HG02610 (cell line): ENCODE results near the gene MAPKAPK2.

Experiments used
- ATAC-seq: cut with Tn5 transposase; IDR thresholded peaks from one replicate; pipeline ENCODE4 v1.9.1; 2021; ENCODE audit warnings: mild to moderate bottlenecking, moderate library complexity; ENCODE audit not compliant: unreplicated experiment

MAPKAPK2 gene

DNA sequence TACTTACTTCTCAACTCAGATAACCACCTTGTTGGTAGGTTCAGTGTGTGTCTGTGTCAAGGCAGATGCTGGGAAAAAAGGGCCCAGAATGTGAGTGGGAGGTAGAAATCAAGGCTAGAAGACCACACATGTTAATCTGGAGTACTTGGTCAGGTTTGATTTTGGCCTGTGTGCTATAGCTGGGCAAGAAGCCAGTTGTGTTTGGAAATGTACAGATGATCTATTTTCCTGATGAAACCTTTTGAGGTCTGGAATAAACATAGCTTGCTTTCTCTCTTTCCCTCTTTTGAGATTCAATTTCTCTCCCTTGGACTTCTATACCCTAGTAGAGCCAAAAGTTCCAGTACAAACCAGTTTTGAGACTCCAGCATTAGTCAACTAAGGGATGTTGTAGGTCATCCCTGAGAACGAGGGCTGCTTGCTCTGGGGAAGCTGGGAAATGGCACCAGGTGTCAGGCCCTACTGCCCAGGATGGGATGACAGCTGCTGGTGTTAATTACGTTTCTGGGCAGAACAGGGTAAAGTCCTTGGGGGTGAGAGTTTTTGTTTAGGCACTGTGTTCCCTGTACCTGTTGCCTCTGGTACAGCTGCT is 15.8 kb downstream of the MAPKAPK2 start:
- no peak for ATAC-seq

DNA sequence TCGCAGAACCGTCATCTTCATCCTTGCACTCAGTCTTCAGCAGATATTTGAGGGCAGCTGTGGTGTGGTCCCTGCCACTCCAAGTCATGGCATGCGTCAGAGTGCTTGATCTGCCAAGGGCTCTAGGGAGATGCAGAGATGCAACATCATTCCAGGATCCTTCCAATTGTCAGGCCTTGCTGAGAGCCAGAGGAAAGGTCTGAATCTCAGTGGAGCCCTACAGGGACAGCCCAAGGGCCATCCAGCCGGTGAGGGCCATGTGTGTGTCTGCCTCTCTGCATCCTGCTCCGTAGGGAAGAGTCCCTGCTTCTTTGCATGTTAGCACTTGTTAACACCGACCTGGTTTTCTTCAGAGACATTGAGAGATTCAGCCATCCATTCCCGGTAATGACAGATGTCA is 17.6 kb downstream of the MAPKAPK2 start:
- no peak for ATAC-seq

- no peak for ATAC-seq
Observed at GRCh38 chr1:206702803-206703202, 18.1 kb downstream of the MAPKAPK2 start.

DNA sequence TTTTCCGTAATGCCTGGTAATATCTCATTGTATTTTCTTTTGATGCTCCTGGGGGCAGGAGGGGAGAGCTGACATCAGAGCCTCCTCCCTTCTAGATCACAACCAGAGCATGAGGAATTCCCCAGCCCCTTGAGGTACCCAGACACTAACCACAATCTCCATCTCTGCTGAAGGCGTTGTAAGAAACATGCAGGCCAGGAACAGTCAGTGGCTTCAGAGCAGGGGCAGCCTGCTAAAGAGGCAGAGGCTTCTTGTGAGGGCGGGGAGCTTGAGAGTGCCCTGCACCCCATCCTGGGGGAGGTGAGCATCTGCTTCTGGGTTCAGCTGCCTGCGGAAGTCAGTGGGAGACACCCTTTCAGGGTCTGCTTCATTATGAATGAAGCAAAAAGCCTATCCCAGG is 19.0 kb downstream of the MAPKAPK2 start:
- ATAC-seq = peak; percentile 60

DNA sequence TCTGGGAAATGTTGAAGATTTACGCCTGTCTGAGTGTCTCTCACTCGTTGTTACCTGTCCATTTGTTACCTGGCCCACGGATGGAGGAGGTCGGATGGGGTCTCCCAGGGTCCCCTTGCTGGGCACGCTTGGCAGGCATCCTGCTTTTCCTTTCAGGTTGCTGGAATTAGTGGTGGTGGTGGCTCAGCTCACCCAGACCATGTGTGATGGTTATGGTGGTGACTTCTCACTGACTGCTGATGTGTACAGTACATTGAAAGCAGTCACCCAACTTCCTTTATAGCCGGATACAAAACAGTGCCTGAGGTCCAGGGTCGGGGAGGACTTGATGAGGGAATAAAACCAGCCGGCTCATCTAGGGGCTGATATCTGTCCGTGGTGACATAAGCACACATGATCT is 19.5 kb downstream of the MAPKAPK2 start:
- ATAC-seq = no peak

GRCh38 chr1:206705191-206705590 is 20.5 kb downstream of the MAPKAPK2 start:
- no peak for ATAC-seq

GRCh38 chr1:206705726-206706297 is 21.1 kb downstream of the MAPKAPK2 start:
- ATAC-seq = no peak

GRCh38 chr1:206706298-206706791 is 21.6 kb downstream of the MAPKAPK2 start:
- ATAC-seq = no peak

- ATAC-seq = no peak
Observed at GRCh38 chr1:206706806-206707366, 22.2 kb downstream of the MAPKAPK2 start.

GRCh38 chr1:206708058-206708457 is 23.4 kb downstream of the MAPKAPK2 start:
- ATAC-seq = peak; percentile 30

- no peak for ATAC-seq
Observed at GRCh38 chr1:206708882-206709281, 24.2 kb downstream of the MAPKAPK2 start.

- ATAC-seq = no peak
Observed at GRCh38 chr1:206709322-206709721, 24.6 kb downstream of the MAPKAPK2 start.

DNA sequence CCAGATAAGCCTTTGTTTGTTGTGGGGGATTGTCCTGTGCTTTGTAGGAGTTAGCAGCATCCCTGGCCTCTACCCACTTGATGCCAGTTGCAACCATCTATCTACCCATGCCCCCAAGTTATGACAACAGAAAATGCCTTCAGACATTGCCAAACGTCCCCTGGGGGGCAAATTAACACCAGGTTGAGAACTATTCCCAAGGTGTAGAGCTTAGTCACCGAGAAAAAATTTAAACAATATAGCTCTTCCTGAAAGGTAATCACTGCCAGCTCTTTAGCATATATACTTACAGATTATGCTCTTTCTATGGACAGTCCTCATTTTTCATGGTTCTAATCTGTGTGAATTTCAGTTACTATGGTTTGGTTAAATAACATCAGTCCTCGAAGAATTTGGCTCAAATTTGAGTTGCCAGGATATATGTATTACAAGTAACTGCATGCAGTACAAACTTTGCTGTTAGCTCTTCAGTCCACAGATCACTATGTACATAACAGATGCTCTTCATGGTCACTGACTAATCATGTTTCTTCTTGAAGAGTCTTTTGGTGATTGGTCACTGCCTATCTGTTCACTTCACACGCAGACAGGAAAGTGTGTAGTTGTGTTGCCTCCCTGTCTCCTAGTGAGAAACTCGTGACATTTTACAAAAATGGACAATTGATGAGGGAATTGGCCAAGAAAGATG is 25.2 kb downstream of the MAPKAPK2 start:
- no peak for ATAC-seq

DNA sequence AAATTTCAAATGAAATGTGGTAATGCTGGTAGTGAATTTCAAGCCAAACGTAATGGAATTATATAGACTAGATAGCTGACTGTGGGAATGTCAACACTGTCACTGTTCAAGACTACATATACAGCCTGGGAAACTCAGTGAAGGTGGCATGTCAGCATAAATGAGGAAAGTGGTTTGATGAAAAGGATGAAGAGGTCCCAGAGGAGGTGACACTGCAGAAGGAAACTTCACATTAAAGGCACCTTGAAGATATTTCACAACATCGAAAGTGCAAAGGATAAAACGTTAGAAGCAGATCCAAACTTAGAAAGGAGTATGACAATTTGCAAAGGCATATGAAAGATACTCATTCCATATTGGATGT is 25.7 kb downstream of the MAPKAPK2 start:
- no peak for ATAC-seq

DNA sequence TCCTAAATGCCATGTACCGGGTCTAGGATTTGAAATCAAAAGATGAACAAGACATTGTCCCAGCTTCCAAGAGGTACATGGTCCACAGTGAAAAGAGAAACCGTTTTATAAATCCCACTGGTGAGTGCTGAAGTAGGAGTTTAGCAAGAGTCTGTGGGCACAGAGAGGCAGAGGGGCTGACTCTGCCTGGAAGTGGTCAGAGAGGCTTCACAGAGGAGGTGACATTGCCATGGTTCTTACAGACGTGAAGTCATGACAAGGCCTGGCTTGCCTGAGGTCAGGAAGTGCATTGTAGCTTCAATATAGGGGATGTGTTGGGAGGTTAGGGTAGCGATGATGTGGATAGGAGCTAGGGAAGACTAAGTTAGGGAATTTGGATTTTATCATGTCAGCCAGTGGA is 28.4 kb downstream of the MAPKAPK2 start:
- no peak for ATAC-seq

DNA sequence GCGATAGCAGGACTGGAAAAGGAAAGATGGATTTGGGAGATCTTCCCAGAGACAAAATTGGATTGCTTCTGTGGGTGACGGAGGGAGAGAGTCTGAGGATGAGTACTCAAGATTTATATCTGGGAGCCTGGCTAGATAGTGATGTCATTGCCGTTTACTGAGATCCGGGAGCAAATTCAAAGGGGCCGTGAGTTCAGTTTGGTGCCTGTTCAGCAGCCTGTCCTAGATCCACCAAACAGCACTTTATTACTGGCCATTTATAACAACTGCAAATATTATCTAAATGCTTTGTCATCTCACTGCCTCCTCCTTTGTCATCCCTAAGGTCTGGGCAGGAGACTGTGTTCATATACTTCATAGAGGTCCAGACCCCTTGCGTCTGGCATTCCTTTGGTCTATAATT is 29.2 kb downstream of the MAPKAPK2 start:
- ATAC-seq = no peak

DNA sequence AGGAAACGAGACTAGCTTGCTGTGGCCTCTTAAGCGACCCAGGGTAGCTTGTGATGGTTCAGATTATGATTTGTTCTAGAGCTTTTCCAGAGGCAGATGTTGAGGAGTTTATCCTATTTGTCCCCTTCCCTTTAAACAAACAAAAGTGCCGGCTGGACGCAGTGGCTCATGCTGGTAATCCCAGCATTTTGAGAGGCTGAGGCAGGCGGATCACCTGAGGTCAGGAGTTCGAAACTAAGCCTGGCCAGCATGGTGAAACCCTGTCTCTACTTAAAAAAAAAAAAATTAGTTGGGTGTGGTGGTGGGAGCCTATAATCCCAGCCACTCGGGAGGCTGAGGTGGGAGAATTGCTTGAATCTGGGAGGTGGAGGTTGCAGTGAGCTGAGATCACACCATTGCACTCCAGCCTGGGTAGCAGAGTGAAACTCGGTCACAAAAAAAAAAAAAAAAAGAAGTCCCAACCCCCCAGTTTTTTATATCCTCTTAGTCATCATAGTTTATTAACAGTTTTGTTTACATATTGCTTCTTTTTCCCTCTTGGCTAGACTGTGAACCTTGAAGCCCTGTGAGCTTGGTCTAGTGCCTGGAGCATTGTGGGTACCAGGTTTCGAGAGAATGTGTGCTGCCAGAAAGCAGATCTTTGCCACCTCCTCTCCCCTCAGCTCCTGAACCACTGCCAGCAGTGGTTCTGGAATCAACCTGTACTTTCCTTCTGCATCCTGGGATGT is 29.8 kb downstream of the MAPKAPK2 start:
- no peak for ATAC-seq

DNA sequence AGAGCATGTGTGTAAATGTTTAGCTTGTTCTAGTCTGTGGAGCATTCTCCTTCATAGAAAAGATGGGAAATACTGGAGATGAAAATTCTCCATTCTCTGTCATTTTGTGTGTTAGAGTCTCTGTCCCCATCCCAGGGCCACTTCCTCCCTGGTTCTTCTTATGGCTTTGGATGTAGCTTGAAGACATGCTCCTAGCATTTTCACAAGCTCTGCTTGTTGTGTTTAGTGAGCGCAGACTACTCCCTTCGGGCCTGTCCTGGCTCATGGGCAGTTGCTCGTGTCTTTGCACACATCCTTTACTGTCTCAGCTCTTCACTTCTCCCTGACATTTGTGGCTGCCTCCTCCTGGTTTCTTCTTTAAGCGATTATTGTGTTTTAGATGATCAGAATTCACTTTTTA is 30.4 kb downstream of the MAPKAPK2 start:
- ATAC-seq = no peak

- ATAC-seq = no peak
Observed at GRCh38 chr1:206715552-206716158, 30.9 kb downstream of the MAPKAPK2 start.

GRCh38 chr1:206716159-206716869 is 31.6 kb downstream of the MAPKAPK2 start:
- no peak for ATAC-seq
